Measurements from ENCODE around the gene CD209. TPM values are rescaled to one million over a fixed set of nuclear protein-coding genes. Genes with fewer than 3 reads are reported as not detected.

CD209 gene
- total and polyA plus RNA-seq, 2 experiments from 2014 or later = 0.35 TPM; not detected in 1

- no peak overlapping the region for H2AFZ ChIP-seq
- no peaks in the 10 kb centered on the region for H3K4me1 ChIP-seq (ENCODE audit: insufficient read depth)
- no peak overlapping the region for H3K4me3 ChIP-seq
- H3K79me2 ChIP-seq (replicated peaks; ENCODE audit: insufficient read depth) = no peaks in the 10 kb centered on the region
- H3K27ac ChIP-seq (ENCODE audit: low read depth) = no peak overlapping the region
- no peak overlapping the region for H3K4me2 ChIP-seq
- Mint-ChIP-seq H3K36me3 (ENCODE audit: low read depth) (no peaks in the 10 kb centered on the region), H3K27me3 (ENCODE audit: insufficient read depth, low read depth, poor library complexity) (peaks cover 8% of the 10 kb centered on the region), H3K4me3 (no peak overlapping the region), H3K4me1 (peaks cover under 1% of the 10 kb centered on the region; the same call in 1 of the 3 replicates), H3K9me3 (no peaks in the 10 kb centered on the region), H3K27ac (no peak overlapping the region)
- no peaks in the 10 kb centered on the region for H3K36me3 ChIP-seq (ENCODE audit: insufficient read depth)
- peaks cover 4% of the 10 kb centered on the region; the same call in 1 of the 2 replicates for H3K9me2 ChIP-seq (ENCODE audit: insufficient read depth)
- 0 out of 2 replicates have a peak, but pooled peaks cover 2% of the 10 kb centered on the region for H3K27me3 ChIP-seq (ENCODE audit: insufficient read depth)
- ATAC-seq (no peak), DNase-seq (ENCODE audit: low spot score) (no peak)
- TF ChIP-seq POLR2AphosphoS5 (IDR thresholded peaks at IDR 0.05; ENCODE audit: low read depth) = no peak
- no peak for TF ChIP-seq NANOG (IDR thresholded peaks at IDR 0.05; ENCODE audit: borderline replicate concordance)
- TF ChIP-seq, protein P1, sequence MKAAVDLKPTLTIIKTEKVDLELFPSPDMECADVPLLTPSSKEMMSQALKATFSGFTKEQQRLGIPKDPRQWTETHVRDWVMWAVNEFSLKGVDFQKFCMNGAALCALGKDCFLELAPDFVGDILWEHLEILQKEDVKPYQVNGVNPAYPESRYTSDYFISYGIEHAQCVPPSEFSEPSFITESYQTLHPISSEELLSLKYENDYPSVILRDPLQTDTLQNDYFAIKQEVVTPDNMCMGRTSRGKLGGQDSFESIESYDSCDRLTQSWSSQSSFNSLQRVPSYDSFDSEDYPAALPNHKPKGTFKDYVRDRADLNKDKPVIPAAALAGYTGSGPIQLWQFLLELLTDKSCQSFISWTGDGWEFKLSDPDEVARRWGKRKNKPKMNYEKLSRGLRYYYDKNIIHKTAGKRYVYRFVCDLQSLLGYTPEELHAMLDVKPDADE (IDR thresholded peaks at IDR 0.05) = no peak
- TF ChIP-seq EZH2phosphoT487 (IDR thresholded peaks at IDR 0.05; ENCODE audit: unreplicated experiment) = no peak
- TF ChIP-seq ZNF114 (CRISPR knock-in tag; IDR thresholded peaks at IDR 0.05) = no peak
- no peak for TF ChIP-seq JUNB (IDR thresholded peaks at IDR 0.05; ENCODE audit: unreplicated experiment)
- TF ChIP-seq CREB1 (CRISPR knock-in tag; IDR thresholded peaks at IDR 0.05; ENCODE audit: low read depth) = no peak
- TF ChIP-seq REST (IDR thresholded peaks at IDR 0.05; ENCODE audit: unreplicated experiment) = no peak
- no peak for TF ChIP-seq ZNF462 (CRISPR knock-in tag; IDR thresholded peaks at IDR 0.05)
- TF ChIP-seq STAT1 (IDR thresholded peaks at IDR 0.05; ENCODE audit: unreplicated experiment) = no peak
- TF ChIP-seq EZH2 (IDR thresholded peaks at IDR 0.05; ENCODE audit: low read depth, unreplicated experiment) = no peak
- H4K20me1 ChIP-seq (replicated peaks; ENCODE audit: insufficient read depth) = no peaks in the 10 kb centered on the region
- no peaks in the 10 kb centered on the region for H3F3A ChIP-seq (replicated peaks; ENCODE audit: low read depth)
These were observed 55.8 kb downstream of the CD209 start for GRCh38 chr19:7691497-7691896.

Measured in GM23338 (cell line).